ENCODE results near the gene MYLK4. TPM values are rescaled to one million over a fixed set of nuclear protein-coding genes. Genes with fewer than 3 reads are reported as not detected.

Gene MYLK4
- total RNA-seq, 1 experiment from 2014 or later = 0.64 TPM

DNA sequence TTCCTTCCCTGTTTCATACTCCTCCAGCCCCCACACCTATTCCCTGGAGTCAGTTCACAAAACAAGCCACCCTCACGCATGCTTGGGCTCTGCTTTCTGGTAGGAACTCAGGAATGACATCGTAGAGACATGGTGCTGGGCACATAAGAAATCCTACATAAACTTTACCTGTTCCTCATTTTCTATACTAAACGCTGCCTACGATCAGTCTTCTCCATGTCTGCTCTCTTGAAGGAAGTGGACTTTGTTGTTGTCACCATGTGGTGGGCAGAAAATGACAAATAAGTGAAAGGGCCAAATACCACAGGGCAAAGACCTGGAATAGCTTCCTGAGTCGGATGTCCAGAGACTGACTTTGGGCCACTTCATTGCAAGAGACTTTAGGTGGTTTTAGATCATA lies 10.1 kb downstream of the MYLK4 start:
- DNase-seq (ENCODE audit: low spot score) = no peak
- in situ Hi-C loops (cut with HindIII; ENCODE audit: low sequenced_read_pairs) = no loop called here

DNA sequence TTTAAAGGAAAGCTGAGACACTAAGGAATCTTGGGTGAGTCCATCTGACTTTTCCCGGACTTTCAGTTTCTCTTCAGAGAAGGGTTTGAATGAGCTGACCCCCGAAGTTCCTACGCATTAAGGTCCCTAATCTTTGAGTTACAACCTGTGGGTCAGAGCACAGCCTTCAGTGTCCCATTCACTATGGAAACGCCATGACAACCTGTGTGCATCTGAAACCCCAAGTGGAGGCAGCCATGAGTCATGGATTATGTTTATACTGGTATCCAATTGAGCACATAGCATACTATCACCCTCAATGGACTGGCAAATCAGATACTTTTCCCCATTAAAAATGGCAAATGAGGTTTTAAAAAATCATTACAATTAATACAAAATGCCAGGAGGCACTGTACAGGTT lies 11.4 kb downstream of the MYLK4 start:
- in situ Hi-C loops (cut with HindIII; ENCODE audit: low sequenced_read_pairs) = no loop called here

DNA sequence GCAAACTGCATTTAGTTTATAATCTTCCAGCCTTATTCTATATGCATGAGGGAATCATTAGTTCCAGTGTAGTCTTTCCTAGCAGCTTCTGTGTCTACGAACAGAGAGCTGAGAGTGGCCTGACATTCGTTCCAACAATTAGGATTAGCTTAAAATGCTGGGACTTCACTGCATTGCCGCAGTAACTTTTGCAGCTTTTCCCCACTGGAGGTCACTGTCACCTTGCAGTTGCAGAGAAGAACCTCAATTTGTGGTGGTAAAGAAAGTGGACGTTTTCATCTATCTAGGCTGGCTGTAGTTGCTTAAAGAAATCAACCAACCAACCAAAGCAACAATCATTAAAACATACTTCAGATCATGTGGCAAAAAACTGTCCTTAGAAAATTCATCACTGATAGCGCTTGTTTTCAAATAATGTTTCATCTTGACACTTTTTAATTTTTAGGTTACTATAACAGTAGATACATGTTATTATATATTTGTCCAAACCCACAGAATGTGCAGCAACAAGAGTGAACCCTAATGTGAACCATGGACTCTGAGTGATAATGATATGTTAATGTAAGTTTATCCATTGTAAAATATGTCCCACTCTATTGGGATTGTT lies 12.2 kb downstream of the MYLK4 start:
- DNase-seq (ENCODE audit: low spot score) = peak; percentile 87
- in situ Hi-C loops (cut with HindIII; ENCODE audit: low sequenced_read_pairs) = no loop called here

More for the DNA sequence above, 11.4 kb downstream of the MYLK4 start:
- DNase-seq (ENCODE audit: low spot score) = no peak

DNA sequence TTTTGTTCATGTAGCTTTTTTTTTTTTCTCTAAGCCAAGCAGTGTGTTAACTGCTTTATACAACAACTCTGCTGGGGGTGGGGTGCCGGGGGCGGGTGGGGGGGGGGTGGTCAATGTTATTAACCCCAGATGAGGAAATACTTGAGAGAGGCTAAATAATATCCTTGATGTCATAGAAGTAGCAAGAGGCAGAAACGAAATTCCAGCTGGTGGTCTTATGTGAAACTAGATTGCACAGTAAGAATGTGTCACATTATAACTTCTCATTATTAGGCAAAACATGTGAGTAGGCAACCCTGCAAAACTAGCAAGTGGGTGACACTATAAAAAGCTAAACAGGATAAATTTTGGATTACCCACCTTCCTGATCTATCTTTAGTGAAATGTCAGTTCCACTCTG lies 12.8 kb downstream of the MYLK4 start:
- DNase-seq (ENCODE audit: low spot score) = no peak
- in situ Hi-C loops (cut with HindIII; ENCODE audit: low sequenced_read_pairs) = no loop called here

DNA sequence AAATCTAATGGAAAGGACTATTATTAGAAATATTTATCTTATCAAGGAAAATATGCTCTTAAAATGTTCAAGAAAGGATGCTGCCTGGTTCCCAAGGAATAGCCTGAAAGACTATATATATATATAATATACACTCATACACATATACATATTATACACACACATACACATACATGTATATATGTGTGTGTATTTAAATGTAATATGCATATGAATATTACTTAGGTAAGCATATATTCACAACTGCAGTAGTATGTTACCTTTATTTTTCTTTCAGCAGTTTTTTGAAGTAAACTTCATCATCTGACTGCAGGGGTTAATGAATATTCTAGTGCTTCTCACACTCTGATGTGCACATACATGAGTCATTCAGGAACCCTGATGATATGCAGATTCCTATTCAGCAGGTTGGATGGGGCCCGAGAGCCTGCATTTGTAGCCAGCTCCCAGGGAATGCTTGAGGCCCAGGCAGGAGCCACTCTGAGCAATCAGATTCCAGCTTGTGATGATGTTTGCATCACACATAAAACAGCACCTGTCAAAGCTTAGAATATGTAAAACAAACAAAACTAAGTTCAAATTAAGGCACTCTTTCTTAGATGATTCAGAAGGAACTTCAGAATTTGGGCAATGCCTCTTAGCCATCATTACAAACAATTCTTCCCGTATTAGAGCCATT lies 16.1 kb downstream of the MYLK4 start:
- no peak for DNase-seq (ENCODE audit: low spot score)
- in situ Hi-C loops (cut with HindIII; ENCODE audit: low sequenced_read_pairs) = no loop called here

GRCh38 chr6:2733736-2734480 lies 16.8 kb downstream of the MYLK4 start:
- peak; percentile 61 for DNase-seq (ENCODE audit: low spot score)
- in situ Hi-C loops (cut with HindIII; ENCODE audit: low sequenced_read_pairs) = no loop called here

- in situ Hi-C loops (cut with HindIII; ENCODE audit: low sequenced_read_pairs) = no loop called here
- DNase-seq (ENCODE audit: low spot score) = no peak
Observed at GRCh38 chr6:2733324-2733723, 17.4 kb downstream of the MYLK4 start.

GRCh38 chr6:2732503-2733089 lies 18.1 kb downstream of the MYLK4 start:
- DNase-seq (ENCODE audit: low spot score) = peak; percentile 34
- in situ Hi-C loops (cut with HindIII; ENCODE audit: low sequenced_read_pairs) = no loop called here

- in situ Hi-C loops (cut with HindIII; ENCODE audit: low sequenced_read_pairs) = no loop called here
- DNase-seq (ENCODE audit: low spot score) = no peak
Observed at GRCh38 chr6:2731281-2731909, 19.3 kb downstream of the MYLK4 start.

- in situ Hi-C loops (cut with HindIII; ENCODE audit: low sequenced_read_pairs) = no loop called here
- no peak for DNase-seq (ENCODE audit: low spot score)
Observed at GRCh38 chr6:2730353-2731107, 20.2 kb downstream of the MYLK4 start.

GRCh38 chr6:2729921-2730320 lies 20.8 kb downstream of the MYLK4 start:
- in situ Hi-C loops (cut with HindIII; ENCODE audit: low sequenced_read_pairs) = no loop called here
- no peak for DNase-seq (ENCODE audit: low spot score)

GRCh38 chr6:2725999-2726567 lies 24.6 kb downstream of the MYLK4 start:
- in situ Hi-C loops (cut with HindIII; ENCODE audit: low sequenced_read_pairs) = no loop called here
- DNase-seq (ENCODE audit: low spot score) = no peak

DNA sequence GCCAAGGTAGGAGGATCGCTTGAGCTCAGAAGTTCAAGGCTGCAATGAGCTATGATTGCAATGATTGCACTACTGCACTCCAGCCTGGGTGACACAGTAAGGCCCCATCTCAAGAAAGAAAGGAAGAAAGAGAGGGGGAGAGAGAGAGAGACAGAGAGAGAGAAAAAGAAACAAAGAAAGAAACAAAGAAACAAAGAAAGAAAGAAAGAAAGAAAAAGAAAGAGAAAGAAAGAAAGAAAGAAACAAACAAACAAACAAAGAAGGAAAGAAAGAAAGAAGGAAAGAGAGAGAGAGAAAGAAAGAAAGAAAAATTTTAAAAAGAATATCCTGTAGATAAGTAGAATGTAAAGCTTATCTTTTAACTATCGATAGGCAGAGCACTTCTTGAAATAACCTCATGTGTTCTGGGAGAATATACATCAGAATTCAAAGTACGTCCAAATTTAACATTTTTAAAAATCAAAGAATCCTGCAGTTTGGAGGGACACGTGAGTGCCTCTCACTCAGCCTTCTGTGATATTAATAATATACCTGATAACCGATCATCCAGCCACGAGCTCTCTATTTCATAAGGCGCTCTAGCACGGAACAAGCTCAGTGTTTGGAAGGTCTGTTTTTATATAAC lies 25.2 kb downstream of the MYLK4 start:
- in situ Hi-C loops (cut with HindIII; ENCODE audit: low sequenced_read_pairs) = no loop called here
- DNase-seq (ENCODE audit: low spot score) = no peak

- no peak for DNase-seq (ENCODE audit: low spot score)
- in situ Hi-C loops (cut with HindIII; ENCODE audit: low sequenced_read_pairs) = no loop called here
Observed at GRCh38 chr6:2721219-2721618, 29.5 kb downstream of the MYLK4 start.

DNA sequence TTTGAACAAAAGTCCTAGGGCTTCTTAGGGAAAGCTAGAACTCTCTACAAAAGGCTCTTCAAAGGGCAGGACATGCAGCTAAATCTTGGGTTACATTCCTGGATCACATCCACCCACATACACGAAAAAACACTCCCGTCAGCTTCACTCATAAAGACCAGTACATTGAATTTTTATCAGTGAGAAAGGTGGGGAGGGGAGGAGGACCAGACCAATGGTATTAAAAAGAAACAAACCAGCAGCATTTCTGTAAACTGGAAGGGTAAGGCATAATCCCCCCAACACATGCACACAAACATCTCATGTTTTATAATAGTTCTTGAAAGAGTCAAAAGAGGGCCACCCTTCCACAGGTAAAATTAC lies 31.6 kb downstream of the MYLK4 start:
- in situ Hi-C loops (cut with HindIII; ENCODE audit: low sequenced_read_pairs) = no loop called here
- no peak for DNase-seq (ENCODE audit: low spot score)

- DNase-seq (ENCODE audit: low spot score) = no peak
- in situ Hi-C loops (cut with HindIII; ENCODE audit: low sequenced_read_pairs) = no loop called here
Observed at GRCh38 chr6:2718334-2719092, 32.2 kb downstream of the MYLK4 start.

- DNase-seq (ENCODE audit: low spot score) = no peak
- in situ Hi-C loops (cut with HindIII; ENCODE audit: low sequenced_read_pairs) = no loop called here
Observed at GRCh38 chr6:2716936-2717700, 33.6 kb downstream of the MYLK4 start.
